HG03460 (cell line): ENCODE data around the gene STK24.

Experiments used
- ATAC-seq: cut with Tn5 transposase; IDR thresholded peaks from one replicate; pipeline ENCODE4 v1.9.1; 2021; ENCODE audit not compliant: unreplicated experiment

Gene STK24

GRCh38 chr13:98535501-98536354 lies 41.2 kb downstream of the STK24 start:
- ATAC-seq: no peak

GRCh38 chr13:98534821-98535220 lies 42.1 kb downstream of the STK24 start:
- no peak for ATAC-seq

GRCh38 chr13:98533912-98534311 lies 43.0 kb downstream of the STK24 start:
- no peak for ATAC-seq

- no peak for ATAC-seq
Measured at GRCh38 chr13:98532254-98532653, 44.7 kb downstream of the STK24 start.

- no peak for ATAC-seq
Measured at GRCh38 chr13:98530217-98530616, 46.7 kb downstream of the STK24 start.

- ATAC-seq: no peak
Measured at GRCh38 chr13:98529171-98529570, 47.7 kb downstream of the STK24 start.

GRCh38 chr13:98528663-98529064 lies 48.2 kb downstream of the STK24 start:
- ATAC-seq: no peak

GRCh38 chr13:98527526-98527925 lies 49.4 kb downstream of the STK24 start:
- no peak for ATAC-seq

GRCh38 chr13:98526182-98526512 lies 50.8 kb downstream of the STK24 start:
- ATAC-seq: no peak

GRCh38 chr13:98525456-98526181 lies 51.3 kb downstream of the STK24 start:
- no peak for ATAC-seq

- ATAC-seq: no peak
Measured at GRCh38 chr13:98524793-98525192, 52.1 kb downstream of the STK24 start.

GRCh38 chr13:98524391-98524790 lies 52.5 kb downstream of the STK24 start:
- ATAC-seq: no peak

GRCh38 chr13:98523455-98524102 lies 53.3 kb downstream of the STK24 start:
- peak; percentile 41 for ATAC-seq

GRCh38 chr13:98522371-98522770 lies 54.5 kb downstream of the STK24 start:
- ATAC-seq: no peak

- ATAC-seq: no peak
Measured at GRCh38 chr13:98521461-98522247, 55.3 kb downstream of the STK24 start.

GRCh38 chr13:98520674-98521449 lies 56.0 kb downstream of the STK24 start:
- ATAC-seq: no peak

GRCh38 chr13:98519976-98520375 lies 56.9 kb downstream of the STK24 start:
- ATAC-seq: no peak

GRCh38 chr13:98517576-98518310 lies 59.2 kb downstream of the STK24 start:
- ATAC-seq: no peak

- ATAC-seq: peak; percentile 21
Measured at GRCh38 chr13:98515818-98516465, 61.0 kb downstream of the STK24 start.
